Endothelial cell of umbilical vein (primary cell): ENCODE data around the gene EDEM2. TPM values are rescaled to one million over a fixed set of nuclear protein-coding genes. Genes with fewer than 3 reads are reported as not detected.

Source experiments
- BruUV-seq: library from RNA; stranded (reverse); fragments of 400-500 nt; replicated peaks from 2 replicates; lab custom pipeline; 2021; lab: Mats Ljungman, UMichigan
- CTCF ChIA-PET: fragments of 300-600, 350-600 bp; sonication (Branson Sonifier 250); formaldehyde crosslinking; loops from one replicate; lab custom pipeline; 2021; ENCODE audit warnings: antibody characterized with exemption, inconsistent platforms; lab: Charles Lee
- POLR2A ChIA-PET: fragments of 300-600, 350-600 bp; sonication (Branson Sonifier 250); formaldehyde crosslinking; loops from one replicate; lab custom pipeline; 2021; ENCODE audit warnings: antibody characterized with exemption, inconsistent platforms; lab: Charles Lee
- DNase-seq: peaks from one replicate; pipeline ENCODE4 v3.0.0-alpha.2; 2011; ENCODE audit warnings: low read depth, low spot score
- FAIRE-seq: peaks from 2 replicates; lab custom pipeline; 2011; peaks lifted over from hg19 to GRCh38; lab: Jason Lieb, UNC
- H2AFZ ChIP-seq: 2 replicates; pipeline ENCODE4 v1.6.0; 2012; ENCODE audit warnings: low read depth, low read length, control low read depth, inconsistent platforms
- H3K27ac ChIP-seq: 2 replicates; pipeline ENCODE4 v1.5.1; 2011; ENCODE audit warnings: low read depth, mild to moderate bottlenecking, control low read depth, low read length, moderate library complexity; ENCODE audit not compliant: insufficient read depth
- H3K27me3 ChIP-seq, 2 experiments: 2 replicates each; pipeline versions ENCODE4 v1.6.0 to v1.6.1; 2011; ENCODE audit warnings: low read length in 2 of 2, mixed read lengths in 1 of 2; ENCODE audit not compliant: control insufficient read depth in 2 of 2, insufficient read depth in 2 of 2
- H3K36me3 ChIP-seq, 2 experiments: 2 replicates in 1 of 2; 3 replicates in 1 of 2; pipeline ENCODE4 v1.5.1; 2011; ENCODE audit warnings: low read length in 2 of 2, mild to moderate bottlenecking in 1 of 2, moderate library complexity in 1 of 2; ENCODE audit not compliant: control insufficient read depth in 2 of 2, insufficient read depth in 2 of 2; ENCODE audit errors: extremely low read depth in 1 of 2
- H3K4me1 ChIP-seq: 3 replicates; pipeline ENCODE4 v1.5.1; 2011; ENCODE audit warnings: mild to moderate bottlenecking, low read length; ENCODE audit not compliant: control insufficient read depth, insufficient read depth; ENCODE audit errors: extremely low read depth
- H3K4me2 ChIP-seq: 2 replicates; pipeline ENCODE4 v1.6.1; 2011; ENCODE audit warnings: low read length, control low read depth, mixed read lengths; ENCODE audit not compliant: insufficient read depth
- H3K4me3 ChIP-seq, 3 experiments: fragments of 200-600 bp in 1 of 3; sonication (generic), shearing (Covaris generic) in 1 of 3; replicated peaks in 1 of 3; 2 replicates each; pipeline ENCODE4 v1.5.1; 2011 to 2016; ENCODE audit warnings: control low read depth in 3 of 3, low read length in 3 of 3, mild to moderate bottlenecking in 2 of 3, inconsistent platforms in 1 of 3, low read depth in 1 of 3, moderate library complexity in 1 of 3; ENCODE audit not compliant: insufficient read depth in 1 of 3
- H3K79me2 ChIP-seq: 2 replicates; pipeline ENCODE4 v1.6.0; 2012; ENCODE audit warnings: low read length, inconsistent platforms; ENCODE audit not compliant: control insufficient read depth, insufficient read depth
- H3K9ac ChIP-seq: replicated peaks from 2 replicates; pipeline ENCODE3; 2011; ENCODE audit warnings: low read length, control low read depth; ENCODE audit not compliant: insufficient read depth; ENCODE audit errors: extremely low read depth
- H3K9me1 ChIP-seq: replicated peaks from 3 replicates; pipeline ENCODE4 v1.6.0; 2011; ENCODE audit warnings: mild to moderate bottlenecking, low read length; ENCODE audit not compliant: control insufficient read depth, insufficient read depth; ENCODE audit errors: extremely low read depth
- H3K9me3 ChIP-seq: replicated peaks from 2 replicates; pipeline ENCODE4 v1.5.1; 2012; ENCODE audit warnings: low read length, inconsistent platforms; ENCODE audit not compliant: control insufficient read depth, insufficient read depth
- H4K20me1 ChIP-seq: replicated peaks from 2 replicates; pipeline ENCODE3; 2011; ENCODE audit warnings: mild to moderate bottlenecking, low read length; ENCODE audit not compliant: control insufficient read depth, insufficient read depth; ENCODE audit errors: extremely low read depth
- CTCF ChIP-seq, 2 donors: IDR thresholded peaks; 1 replicate in 1 of 2; 2 replicates in 1 of 2; pipeline ENCODE4 v1.5.1; 2011; ENCODE audit warnings: low read length in 2 of 2, mild to moderate bottlenecking in 2 of 2, moderate library complexity in 2 of 2, control low read depth in 1 of 2, inconsistent platforms in 1 of 2, low read depth in 1 of 2; ENCODE audit not compliant: insufficient read depth in 1 of 2; ENCODE audit errors: extremely low read depth in 1 of 2
- EZH2 ChIP-seq: IDR thresholded peaks from 2 replicates; pipeline ENCODE4 v1.6.1; 2012; ENCODE audit warnings: borderline replicate concordance, low read depth, mild to moderate bottlenecking, moderate library complexity, low read length, inconsistent platforms; ENCODE audit not compliant: severe bottlenecking
- FOS ChIP-seq: IDR thresholded peaks from 2 replicates; pipeline ENCODE4 v1.6.1; 2011; ENCODE audit warnings: mild to moderate bottlenecking, low read length, moderate library complexity, borderline replicate concordance; ENCODE audit not compliant: insufficient read depth
- GATA2 ChIP-seq: IDR thresholded peaks from 2 replicates; pipeline ENCODE4 v1.7.0; 2011; ENCODE audit warnings: low read depth, mild to moderate bottlenecking, moderate library complexity, mixed read lengths, low read length; ENCODE audit not compliant: insufficient read length, insufficient read depth
- JUN ChIP-seq: IDR thresholded peaks from 2 replicates; pipeline ENCODE4 v1.6.1; 2011; ENCODE audit warnings: borderline replicate concordance, low read depth; ENCODE audit not compliant: insufficient read length, insufficient read depth
- MAX ChIP-seq: IDR thresholded peaks from 2 replicates; pipeline ENCODE4 v1.6.1; 2011; ENCODE audit not compliant: insufficient read depth, insufficient read length
- MYC ChIP-seq: IDR thresholded peaks from one replicate; pipeline ENCODE4 v1.6.1; 2011; ENCODE audit warnings: mild to moderate bottlenecking, low read depth, low read length
- POLR2A ChIP-seq: IDR thresholded peaks from 2 replicates; pipeline ENCODE4 v1.6.1; 2012; ENCODE audit warnings: low read depth, mild to moderate bottlenecking, control low read depth, low read length
- POLR2AphosphoS5 ChIP-seq: IDR thresholded peaks from 2 replicates; pipeline ENCODE4 v1.6.1; 2012; ENCODE audit warnings: low read depth, mild to moderate bottlenecking, control low read depth, low read length, moderate library complexity; ENCODE audit not compliant: insufficient read depth
- dilution Hi-C: fragments of 300-500 bp; cut with MboI; formaldehyde crosslinking; loops from one replicate; pipeline ENCODE4 v1.15.0; 2019; ENCODE audit warnings: low sequenced_read_pairs; ENCODE audit not compliant: extremely low pct_ligation_motif_present
- intact Hi-C: fragments of 100-400 bp; cut with micrococcal nuclease; formaldehyde crosslinking; loops from one replicate; pipeline ENCODE4 v1.10.0; 2022
- polyA plus RNA-seq, 4 experiments: library from polyadenylated mRNA; depleted of rRNA in 3 of 4; stranded (reverse) in 3 of 4; unstranded in 1 of 4; fragments of >200 nt; gene quantifications; 2 replicates each; pipeline versions ENCODE4 v1.2.1 to v1.2.3, GENCODE V29; 2011 to 2012; ENCODE audit warnings: missing spikeins in 1 of 4
- total RNA-seq: library from RNA; stranded (reverse); gene quantifications from 2 replicates; pipeline ENCODE4 v1.2.3, GENCODE V29; 2021

Gene EDEM2
- total and polyA plus RNA-seq, 2 donors (not counting 3 experiments of a cell fraction or from before 2014, with no cell fraction given), result 29.1 to 39.5 TPM

- DNase-seq (no peak), FAIRE-seq (no peak)
- Histone ChIP-seq H3K4me1 (peaks cover 1% of the 10 kb centered on the region), H3K27ac (no peak overlapping the region), H3K79me2 (no peaks in the 10 kb centered on the region), H3K36me3 (no peaks in the 10 kb centered on the region), H2AFZ (no peak overlapping the region), H3K4me3 (no peak overlapping the region), H3K9me1 (no peaks in the 10 kb centered on the region), H3K27me3 (no peaks in the 10 kb centered on the region), H4K20me1 (no peaks in the 10 kb centered on the region), H3K9ac (no peak overlapping the region), H3K4me2 (no peak overlapping the region), H3K9me3 (no peaks in the 10 kb centered on the region)
- POLR2A ChIA-PET, result no interaction called here
- dilution Hi-C loops (no loop called here), intact Hi-C loops (no loop called here)
- CTCF ChIA-PET, result interaction anchor here (2.0 kb wide), 1 partner anchor 43 kb away, joined by 8 read pairs; no protein-coding TSS in a partner anchor
- TF ChIP-seq POLR2AphosphoS5 (no peak), POLR2A (no peak), GATA2 (no peak), JUN (no peak), CTCF (IDR thresholded peaks at IDR 0.05; ENCODE audit: extremely low read depth in 1 of 2, insufficient read depth in 1 of 2, low read depth in 1 of 2, low read length in 2 of 2) (no peak), FOS (no peak), MAX (no peak), EZH2 (no peak), MYC (no peak)
- BruUV-seq, result no TSS peak
These were observed 45.5 kb downstream of the EDEM2 start for GRCh38 chr20:35101620-35102019.
